Fibroblast of mammary gland (primary cell): ENCODE measurements around the gene SUSD4.

Source experiments
- DNase-seq: peaks from one replicate; pipeline ENCODE4 v3.0.0-alpha.2; 2010; ENCODE audit warnings: low read depth
- H3K4me3 ChIP-seq: 2 replicates; pipeline ENCODE4 v1.5.1; 2011; ENCODE audit warnings: low read depth, mild to moderate bottlenecking, low read length, moderate library complexity; ENCODE audit not compliant: control insufficient read depth
- TF ChIP-seq, protein P1 (sequence below): conservative IDR thresholded peaks from 2 replicates; pipeline ENCODE4 v1.5.1; 2011; ENCODE audit warnings: low read depth, low read length, inconsistent platforms; ENCODE audit not compliant: control insufficient read depth, insufficient read depth

SUSD4 gene

DNA sequence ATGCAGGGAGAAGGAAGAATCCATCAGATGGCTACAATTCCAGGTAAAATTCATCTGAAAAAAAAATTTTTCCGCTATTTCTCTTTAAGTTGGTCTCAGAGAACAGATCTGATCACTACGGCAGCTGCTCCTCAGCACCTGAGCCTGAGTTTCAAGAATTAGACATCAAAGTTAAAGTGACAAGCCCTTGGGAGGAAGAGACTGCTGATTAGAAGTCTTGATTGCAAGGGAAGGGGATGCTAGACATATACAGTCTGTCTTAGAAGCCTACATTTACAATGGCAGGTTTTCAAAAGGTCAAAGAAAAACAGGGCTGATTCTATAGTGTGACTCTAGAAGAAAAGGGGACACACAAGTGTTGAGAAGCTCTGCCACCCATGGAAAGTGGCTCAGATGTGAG is 48.3 kb downstream of the SUSD4 start:
- DNase-seq = no peak
- H3K4me3 ChIP-seq = no peak overlapping the region
- TF ChIP-seq, protein P1, sequence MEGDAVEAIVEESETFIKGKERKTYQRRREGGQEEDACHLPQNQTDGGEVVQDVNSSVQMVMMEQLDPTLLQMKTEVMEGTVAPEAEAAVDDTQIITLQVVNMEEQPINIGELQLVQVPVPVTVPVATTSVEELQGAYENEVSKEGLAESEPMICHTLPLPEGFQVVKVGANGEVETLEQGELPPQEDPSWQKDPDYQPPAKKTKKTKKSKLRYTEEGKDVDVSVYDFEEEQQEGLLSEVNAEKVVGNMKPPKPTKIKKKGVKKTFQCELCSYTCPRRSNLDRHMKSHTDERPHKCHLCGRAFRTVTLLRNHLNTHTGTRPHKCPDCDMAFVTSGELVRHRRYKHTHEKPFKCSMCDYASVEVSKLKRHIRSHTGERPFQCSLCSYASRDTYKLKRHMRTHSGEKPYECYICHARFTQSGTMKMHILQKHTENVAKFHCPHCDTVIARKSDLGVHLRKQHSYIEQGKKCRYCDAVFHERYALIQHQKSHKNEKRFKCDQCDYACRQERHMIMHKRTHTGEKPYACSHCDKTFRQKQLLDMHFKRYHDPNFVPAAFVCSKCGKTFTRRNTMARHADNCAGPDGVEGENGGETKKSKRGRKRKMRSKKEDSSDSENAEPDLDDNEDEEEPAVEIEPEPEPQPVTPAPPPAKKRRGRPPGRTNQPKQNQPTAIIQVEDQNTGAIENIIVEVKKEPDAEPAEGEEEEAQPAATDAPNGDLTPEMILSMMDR = no peak

DNA sequence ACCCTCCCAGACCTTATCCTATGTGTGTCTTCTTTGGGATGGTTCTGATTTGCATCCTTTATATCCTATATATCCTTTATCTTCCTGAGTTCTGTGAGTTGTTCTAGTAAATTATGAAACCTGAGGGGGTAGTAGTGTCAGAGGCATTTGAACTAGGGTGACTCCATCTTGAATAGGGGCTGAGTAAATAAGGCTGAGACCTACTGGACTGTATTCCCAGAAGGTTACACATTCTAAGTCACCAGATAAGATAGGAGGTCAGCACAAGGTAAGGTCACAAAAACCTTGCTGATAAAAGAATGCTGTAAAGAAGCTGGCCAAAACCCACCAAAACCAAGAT is 50.6 kb downstream of the SUSD4 start:
- TF ChIP-seq, protein P1 = no peak
- no peak for DNase-seq
- no peak overlapping the region for H3K4me3 ChIP-seq

DNA sequence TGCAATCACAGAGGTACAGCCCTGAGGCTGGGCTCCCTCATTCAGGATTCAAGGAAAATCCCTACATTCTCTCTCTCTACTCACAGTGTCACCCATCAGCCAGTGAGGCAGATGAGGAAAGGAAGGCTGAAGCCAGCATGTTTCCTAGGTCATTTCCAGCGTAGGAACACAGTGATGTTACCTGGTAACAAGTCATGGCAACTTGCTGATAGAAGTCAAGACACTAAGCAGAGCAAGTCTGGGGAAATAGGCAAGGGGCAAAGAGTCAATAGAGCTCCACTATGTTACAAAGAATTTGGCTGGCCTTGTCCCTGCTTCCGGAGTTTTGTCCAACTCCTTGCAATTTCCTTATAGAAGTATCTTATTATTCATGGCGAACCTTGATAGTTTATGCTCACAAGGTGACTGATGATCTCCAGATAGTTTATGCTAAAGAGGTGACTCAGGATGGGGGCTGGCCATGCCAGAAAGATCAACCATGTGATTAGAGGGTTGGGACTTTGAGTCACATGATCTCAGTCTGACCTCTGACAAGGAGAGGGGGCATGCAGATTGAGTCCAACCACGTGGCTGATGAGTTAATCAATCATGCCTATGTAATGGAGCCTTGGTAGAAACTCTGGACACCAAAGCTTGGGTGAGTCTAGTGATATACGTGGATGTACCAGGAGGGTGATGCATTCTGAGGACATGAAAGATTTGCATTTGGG is 51.1 kb downstream of the SUSD4 start:
- peak; percentile 23 for DNase-seq
- TF ChIP-seq, protein P1 = no peak

DNA sequence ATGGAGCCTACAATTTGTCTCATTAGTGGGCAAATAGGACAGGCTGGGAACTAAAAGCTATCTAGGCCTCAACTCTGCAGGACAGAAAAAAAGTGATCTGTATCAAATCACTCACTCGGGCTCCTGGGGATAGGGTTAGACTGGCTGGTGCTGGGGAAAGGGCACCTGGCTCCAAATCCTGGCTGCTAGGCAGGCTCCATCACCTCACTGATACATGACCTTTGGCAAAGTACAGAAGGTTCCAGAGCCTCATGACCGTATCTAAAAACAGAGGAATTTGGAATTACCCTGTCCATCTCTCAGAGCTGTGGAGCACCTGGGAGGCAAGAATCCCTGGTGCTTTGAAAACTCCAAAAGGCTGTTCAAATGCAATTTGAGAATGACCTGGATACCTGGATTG is 51.7 kb downstream of the SUSD4 start:
- TF ChIP-seq, protein P1 = no peak
- DNase-seq = no peak

More for the DNA sequence above, 51.1 kb downstream of the SUSD4 start:
- no peak overlapping the region for H3K4me3 ChIP-seq

DNA sequence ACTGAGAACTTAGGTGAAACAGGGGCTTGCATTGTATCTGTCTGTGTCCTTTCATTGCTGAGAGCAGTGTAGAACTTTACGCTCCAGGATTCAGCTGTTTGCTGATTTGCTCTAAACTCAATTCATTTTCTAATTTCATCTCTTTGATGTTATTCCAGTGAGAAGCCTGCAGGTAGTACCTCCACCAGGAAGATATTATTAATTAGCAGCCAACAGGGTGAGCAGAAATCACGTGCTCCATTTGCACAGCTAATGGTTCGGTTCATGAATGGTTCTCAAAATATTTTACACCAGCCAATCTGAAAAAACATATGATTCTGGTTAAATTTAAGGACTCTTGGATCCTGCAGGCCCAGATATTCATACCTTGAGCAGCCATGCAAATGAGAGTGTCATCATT is 52.1 kb downstream of the SUSD4 start:
- TF ChIP-seq, protein P1 = no peak
- no peak for DNase-seq

More for the DNA sequence above, 51.7 kb downstream of the SUSD4 start:
- H3K4me3 ChIP-seq = no peak overlapping the region

DNA sequence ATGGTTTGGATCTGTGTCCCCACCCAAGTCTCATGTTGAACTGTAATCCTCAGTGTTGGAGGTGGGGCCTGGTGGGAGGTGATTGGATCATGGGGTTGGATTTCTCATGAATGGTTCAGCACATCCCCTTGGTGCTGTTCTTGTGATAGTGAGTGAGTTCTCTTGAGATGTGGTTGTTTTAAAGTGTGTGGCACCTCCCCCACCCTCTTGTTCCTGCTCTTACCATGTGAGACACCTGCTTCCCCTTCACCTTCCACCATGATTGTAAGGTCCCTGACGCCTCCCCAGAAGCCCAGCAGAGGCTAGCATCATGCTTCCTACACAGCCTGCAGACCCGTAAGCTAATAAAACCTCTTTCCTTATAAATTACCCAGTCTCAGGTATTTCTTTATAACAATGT is 55.8 kb downstream of the SUSD4 start:
- TF ChIP-seq, protein P1 = no peak
- no peak for DNase-seq
- no peak overlapping the region for H3K4me3 ChIP-seq

More for the DNA sequence above, 52.1 kb downstream of the SUSD4 start:
- H3K4me3 ChIP-seq = no peak overlapping the region
